ENCODE data around the gene RPS6KA2.
"Not testable (repeated sequence)": the region's sequence is repeated elsewhere in the genome, so short reads cannot be mapped to it uniquely, and the experiment has no call there.

RPS6KA2 gene

DNA sequence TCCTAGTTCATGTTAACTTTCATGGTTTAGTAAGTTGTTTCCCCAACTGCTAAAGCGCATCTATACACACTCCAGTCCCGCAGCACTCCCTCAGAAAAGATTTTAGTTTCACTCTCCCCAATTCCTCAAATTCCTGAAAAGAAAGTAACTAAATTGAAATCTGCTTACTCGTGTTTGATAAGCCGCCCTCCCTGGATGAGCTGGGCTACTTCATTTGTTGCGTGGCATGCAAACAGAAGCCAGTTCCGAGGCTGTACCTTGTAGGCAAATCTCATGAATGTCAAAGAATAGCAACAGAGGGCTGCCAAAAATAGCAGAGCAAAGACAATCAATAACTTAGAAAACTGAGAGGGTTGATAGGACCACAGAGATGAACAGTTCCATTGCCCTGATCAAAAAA lies 261.2 kb downstream of the RPS6KA2 start:
- no peak overlapping the region for H3K4me3 ChIP-seq (ENCODE audit: low read depth, low read length)
- TF ChIP-seq, protein P1, sequence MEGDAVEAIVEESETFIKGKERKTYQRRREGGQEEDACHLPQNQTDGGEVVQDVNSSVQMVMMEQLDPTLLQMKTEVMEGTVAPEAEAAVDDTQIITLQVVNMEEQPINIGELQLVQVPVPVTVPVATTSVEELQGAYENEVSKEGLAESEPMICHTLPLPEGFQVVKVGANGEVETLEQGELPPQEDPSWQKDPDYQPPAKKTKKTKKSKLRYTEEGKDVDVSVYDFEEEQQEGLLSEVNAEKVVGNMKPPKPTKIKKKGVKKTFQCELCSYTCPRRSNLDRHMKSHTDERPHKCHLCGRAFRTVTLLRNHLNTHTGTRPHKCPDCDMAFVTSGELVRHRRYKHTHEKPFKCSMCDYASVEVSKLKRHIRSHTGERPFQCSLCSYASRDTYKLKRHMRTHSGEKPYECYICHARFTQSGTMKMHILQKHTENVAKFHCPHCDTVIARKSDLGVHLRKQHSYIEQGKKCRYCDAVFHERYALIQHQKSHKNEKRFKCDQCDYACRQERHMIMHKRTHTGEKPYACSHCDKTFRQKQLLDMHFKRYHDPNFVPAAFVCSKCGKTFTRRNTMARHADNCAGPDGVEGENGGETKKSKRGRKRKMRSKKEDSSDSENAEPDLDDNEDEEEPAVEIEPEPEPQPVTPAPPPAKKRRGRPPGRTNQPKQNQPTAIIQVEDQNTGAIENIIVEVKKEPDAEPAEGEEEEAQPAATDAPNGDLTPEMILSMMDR (IDR thresholded peaks at IDR 0.05; ENCODE audit: low read depth, low read length) = no peak
- no peak overlapping the region for H3K27ac ChIP-seq
- no peak for DNase-seq
- H3K9me3 ChIP-seq (ENCODE audit: severe bottlenecking) = no peaks in the 10 kb centered on the region
- H3K36me3 ChIP-seq = peaks cover 3% of the 10 kb centered on the region
- H3K27me3 ChIP-seq (ENCODE audit: insufficient read depth, low read depth, severe bottlenecking) = no peaks in the 10 kb centered on the region

DNA sequence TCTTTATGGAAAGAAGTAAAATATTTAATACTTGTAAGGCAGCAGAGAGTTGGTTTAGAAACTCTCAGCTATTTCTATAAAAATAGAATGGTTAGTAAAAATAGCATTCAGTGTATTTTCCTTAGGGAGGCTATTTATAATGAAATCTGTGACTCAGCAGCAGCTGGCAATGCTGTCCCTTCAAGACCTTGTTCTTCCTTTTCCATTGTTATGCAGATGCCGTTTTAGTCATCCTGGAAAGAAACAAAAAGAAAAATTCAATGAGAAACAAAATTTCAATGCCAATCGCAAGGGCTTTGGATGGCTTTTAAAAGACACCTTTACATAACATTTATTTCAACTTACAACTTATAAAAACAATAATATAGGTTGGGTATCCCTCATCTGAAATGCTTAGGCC lies 261.8 kb downstream of the RPS6KA2 start:
- Histone ChIP-seq H3K9me3 (ENCODE audit: severe bottlenecking) (no peaks in the 10 kb centered on the region), H3K27me3 (ENCODE audit: insufficient read depth, low read depth, severe bottlenecking) (no peaks in the 10 kb centered on the region), H3K36me3 (peaks cover 3% of the 10 kb centered on the region), H3K27ac (no peak overlapping the region), H3K4me3 (ENCODE audit: low read depth, low read length) (no peak overlapping the region)
- no peak for DNase-seq
- TF ChIP-seq, protein P1 (IDR thresholded peaks at IDR 0.05; ENCODE audit: low read depth, low read length) = no peak

DNA sequence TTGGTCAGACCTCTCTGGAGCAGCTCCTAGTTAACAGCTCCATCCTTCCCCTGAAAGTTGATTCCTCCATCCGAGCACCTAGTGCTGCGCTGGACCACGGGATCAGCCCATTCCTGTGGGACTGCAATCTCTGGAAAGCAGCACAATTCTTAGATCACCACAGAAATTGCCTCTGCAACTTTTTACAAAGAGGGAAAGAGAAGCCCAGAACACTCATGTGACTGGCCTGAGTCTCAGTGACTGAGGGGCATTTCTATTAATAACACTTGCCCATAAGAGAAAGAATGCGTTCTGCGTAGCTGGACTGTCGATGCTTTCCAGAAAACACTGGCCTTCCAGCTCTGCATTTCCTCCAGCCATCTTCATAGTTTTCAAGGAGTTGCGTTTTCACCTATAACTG lies 262.6 kb downstream of the RPS6KA2 start:
- H3K27ac ChIP-seq = no peak overlapping the region
- no peak overlapping the region for H3K4me3 ChIP-seq (ENCODE audit: low read depth, low read length)
- DNase-seq = no peak
- H3K9me3 ChIP-seq (ENCODE audit: severe bottlenecking) = no peaks in the 10 kb centered on the region
- peaks cover 3% of the 10 kb centered on the region for H3K36me3 ChIP-seq
- no peaks in the 10 kb centered on the region for H3K27me3 ChIP-seq (ENCODE audit: insufficient read depth, low read depth, severe bottlenecking)
- TF ChIP-seq, protein P1 (IDR thresholded peaks at IDR 0.05; ENCODE audit: low read depth, low read length) = no peak

DNA sequence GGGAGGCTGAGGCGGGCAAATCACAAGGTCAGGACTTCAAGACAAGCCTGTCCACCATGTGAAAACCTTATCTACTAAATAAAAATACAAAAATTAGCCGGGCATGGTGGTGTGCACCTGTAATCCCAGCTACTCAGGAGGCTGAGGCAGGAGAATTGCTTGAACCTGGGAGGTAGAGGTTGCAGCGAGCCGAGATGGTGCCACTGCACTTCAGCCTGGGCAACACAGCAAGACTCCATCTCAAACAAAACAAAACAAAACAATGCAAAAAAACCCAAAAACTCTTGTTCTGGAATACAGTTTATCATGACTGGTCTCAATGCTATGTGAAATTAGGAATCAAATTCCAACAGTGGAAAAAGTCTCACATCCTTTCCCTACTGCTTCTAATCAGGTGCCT lies 264.6 kb downstream of the RPS6KA2 start:
- H3K27ac ChIP-seq; H3K9me3 ChIP-seq (ENCODE audit: severe bottlenecking); H3K27me3 ChIP-seq (ENCODE audit: insufficient read depth, low read depth, severe bottlenecking); DNase-seq; H3K36me3 ChIP-seq; H3K4me3 ChIP-seq (ENCODE audit: low read depth, low read length): not testable (repeated sequence)

DNA sequence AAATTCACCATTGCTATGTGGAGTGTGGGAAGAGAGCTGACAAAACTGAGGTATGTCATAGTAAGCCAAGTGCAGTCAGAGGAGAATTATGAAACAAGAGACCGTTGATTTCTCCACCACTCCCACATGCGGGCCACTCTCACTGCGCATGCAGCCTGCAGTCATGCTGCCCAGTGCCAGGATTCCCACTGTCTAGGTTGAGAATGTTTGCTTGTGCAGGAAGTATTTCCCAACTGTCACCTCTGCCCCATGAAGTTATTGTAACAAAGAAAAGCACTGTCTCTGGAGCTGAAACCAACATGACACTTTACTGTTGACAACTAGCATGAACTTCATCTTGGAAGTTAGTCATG lies 266.0 kb downstream of the RPS6KA2 start:
- TF ChIP-seq, protein P1 (IDR thresholded peaks at IDR 0.05; ENCODE audit: low read depth, low read length) = no peak
- Histone ChIP-seq H3K9me3 (ENCODE audit: severe bottlenecking) (no peaks in the 10 kb centered on the region), H3K27ac (no peak overlapping the region), H3K27me3 (ENCODE audit: insufficient read depth, low read depth, severe bottlenecking) (no peaks in the 10 kb centered on the region), H3K36me3 (peaks cover 3% of the 10 kb centered on the region), H3K4me3 (ENCODE audit: low read depth, low read length) (no peak overlapping the region)
- DNase-seq = no peak

DNA sequence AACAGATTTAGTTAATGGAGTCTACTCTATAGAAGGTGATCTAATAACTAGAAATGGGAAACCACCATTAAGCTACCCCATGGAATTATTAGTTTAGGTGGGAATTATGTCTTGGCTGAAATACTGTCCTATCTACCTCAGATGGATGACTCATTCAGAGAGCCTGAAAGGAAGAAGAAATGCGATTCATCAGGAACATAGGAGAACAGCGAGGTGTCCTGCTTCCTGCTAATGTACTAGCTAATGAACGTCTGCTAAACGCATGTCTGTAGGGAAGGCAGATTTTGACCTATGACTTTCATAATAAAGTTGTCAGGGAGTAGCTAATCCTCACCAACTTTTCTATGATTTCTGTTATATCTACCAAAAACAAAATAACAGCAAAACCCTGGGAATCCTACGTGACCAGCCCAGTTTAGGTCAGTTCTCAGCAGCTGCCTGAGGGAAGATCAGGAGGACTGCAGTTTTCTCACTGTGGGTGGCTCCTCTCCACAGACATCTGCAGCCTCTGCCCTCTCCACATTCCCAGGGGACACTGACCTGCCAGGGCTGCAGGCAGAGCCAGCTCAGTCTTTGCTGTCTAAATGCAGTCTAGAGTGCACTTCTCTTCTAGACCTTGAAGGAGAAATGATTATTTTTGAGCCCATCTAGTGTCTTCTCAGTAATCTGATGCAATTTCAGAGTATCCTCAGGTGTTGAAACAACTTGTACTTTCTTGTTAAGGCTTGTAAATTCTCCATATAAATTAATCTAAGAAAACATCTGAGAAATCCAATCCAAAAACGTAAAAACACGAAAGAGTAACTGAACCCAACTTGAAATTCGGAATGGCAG lies 266.6 kb downstream of the RPS6KA2 start:
- Histone ChIP-seq H3K36me3 (peaks cover 3% of the 10 kb centered on the region), H3K4me3 (ENCODE audit: low read depth, low read length) (no peak overlapping the region), H3K27me3 (ENCODE audit: insufficient read depth, low read depth, severe bottlenecking) (no peaks in the 10 kb centered on the region), H3K27ac (no peak overlapping the region), H3K9me3 (ENCODE audit: severe bottlenecking) (no peaks in the 10 kb centered on the region)
- DNase-seq = no peak
- TF ChIP-seq, protein P1 (IDR thresholded peaks at IDR 0.05; ENCODE audit: low read depth, low read length) = no peak
